Liver (tissue), 9 donors: Measurements from ENCODE around the gene SIRT7. TPM values are rescaled to one million over a fixed set of nuclear protein-coding genes. Genes with fewer than 3 reads are reported as not detected.

ENCODE experiments used
- DNase-seq: peaks from one replicate; pipeline ENCODE4 v3.0.0-alpha.2; 2017; ENCODE audit warnings: low spot score
- H3K27ac ChIP-seq, 2 donors: one replicate each; pipeline ENCODE4 v1.7.0; 2013; ENCODE audit warnings: inconsistent platforms in 2 of 2, low read length in 2 of 2, control low read depth in 1 of 2, low read depth in 1 of 2, mild to moderate bottlenecking in 1 of 2
- H3K27me3 ChIP-seq, 4 donors: one replicate each; pipeline versions ENCODE4 v1.6.1 to v1.7.0; 2013; ENCODE audit warnings: low read length in 3 of 4, inconsistent platforms in 1 of 4, mild to moderate bottlenecking in 1 of 4, moderate library complexity in 1 of 4; ENCODE audit not compliant: control insufficient read depth in 4 of 4, insufficient read depth in 4 of 4
- H3K36me3 ChIP-seq, 4 donors: one replicate each; pipeline versions ENCODE4 v1.6.1 to v1.7.0; 2013; ENCODE audit warnings: low read length in 3 of 4, mild to moderate bottlenecking in 3 of 4, low read depth in 1 of 4, moderate library complexity in 1 of 4; ENCODE audit not compliant: control insufficient read depth in 4 of 4, insufficient read depth in 3 of 4
- H3K4me1 ChIP-seq, 4 donors: one replicate each; pipeline versions ENCODE4 v1.6.1 to v1.7.0; 2013; ENCODE audit warnings: low read length in 3 of 4, mild to moderate bottlenecking in 3 of 4, moderate library complexity in 1 of 4; ENCODE audit not compliant: control insufficient read depth in 4 of 4, insufficient read depth in 4 of 4
- H3K4me3 ChIP-seq, 3 donors: one replicate each; pipeline versions ENCODE4 v1.6.1 to v1.7.0; 2013; ENCODE audit warnings: low read length in 3 of 3, control low read depth in 1 of 3, low read depth in 1 of 3, mild to moderate bottlenecking in 1 of 3
- H3K9ac ChIP-seq, 2 donors: one replicate each; pipeline ENCODE4 v1.7.0; 2013; ENCODE audit warnings: low read length in 2 of 2, mild to moderate bottlenecking in 2 of 2, moderate library complexity in 2 of 2, control low read depth in 1 of 2, low read depth in 1 of 2
- H3K9me3 ChIP-seq, 4 donors: one replicate each; pipeline versions ENCODE4 v1.6.1 to v1.7.0; 2013; ENCODE audit warnings: low read length in 3 of 4; ENCODE audit not compliant: control insufficient read depth in 4 of 4
- EGR1 ChIP-seq, 2 donors: IDR thresholded peaks; 2 replicates each; pipeline ENCODE4 v1.6.1; 2016 to 2018; ENCODE audit warnings: antibody characterized with exemption in 2 of 2, low read depth in 2 of 2
- FOXA1 ChIP-seq: IDR thresholded peaks from 2 replicates; pipeline ENCODE4 v1.6.1; 2016; ENCODE audit warnings: antibody characterized with exemption
- FOXA2 ChIP-seq: IDR thresholded peaks from 2 replicates; pipeline ENCODE4 v1.6.1; 2016; ENCODE audit warnings: antibody characterized with exemption
- GABPA ChIP-seq, 2 donors: IDR thresholded peaks in 1 of 2; conservative IDR thresholded peaks in 1 of 2; 2 replicates each; pipeline ENCODE4 v1.6.1; 2016; ENCODE audit warnings: antibody characterized with exemption in 2 of 2, mild to moderate bottlenecking in 1 of 2, moderate library complexity in 1 of 2
- HNF4A ChIP-seq, 2 donors: conservative IDR thresholded peaks; 2 replicates each; pipeline ENCODE4 v1.6.1; 2016; ENCODE audit warnings: antibody characterized with exemption in 2 of 2, mild to moderate bottlenecking in 2 of 2
- HNF4G ChIP-seq: IDR thresholded peaks from 2 replicates; pipeline ENCODE4 v1.6.1; 2016; ENCODE audit warnings: antibody characterized with exemption
- JUND ChIP-seq, 2 donors: IDR thresholded peaks; 2 replicates each; pipeline ENCODE4 v1.6.1; 2016; ENCODE audit warnings: antibody characterized with exemption in 2 of 2
- NR2F2 ChIP-seq: IDR thresholded peaks from 2 replicates; pipeline ENCODE4 v1.6.1; 2016; ENCODE audit warnings: antibody characterized with exemption
- RAD21 ChIP-seq, 2 donors: IDR thresholded peaks; 2 replicates each; pipeline ENCODE4 v1.6.1; 2016; ENCODE audit warnings: antibody characterized with exemption in 2 of 2, mild to moderate bottlenecking in 2 of 2
- RXRA ChIP-seq, 2 donors: IDR thresholded peaks; 2 replicates each; pipeline ENCODE4 v1.6.1; 2017 to 2018; ENCODE audit warnings: antibody characterized with exemption in 2 of 2, mild to moderate bottlenecking in 1 of 2
- SP1 ChIP-seq: IDR thresholded peaks from 2 replicates; pipeline ENCODE4 v1.6.1; 2018; ENCODE audit warnings: antibody characterized with exemption, mild to moderate bottlenecking
- TAF1 ChIP-seq: conservative IDR thresholded peaks from 2 replicates; pipeline ENCODE4 v1.6.1; 2016; ENCODE audit warnings: antibody characterized with exemption, mild to moderate bottlenecking
- YY1 ChIP-seq: IDR thresholded peaks from 2 replicates; pipeline ENCODE4 v1.6.1; 2016; ENCODE audit warnings: antibody characterized with exemption, mild to moderate bottlenecking
- WGBS: extraction: QIAGEN DNeasy Blood & Tissue Kit; methylation state at CpG from one replicate; pipeline ENCODE4 v1.1.7; 2013; 5-methylcytosine and 5-hydroxymethylcytosine counted together
- polyA plus RNA-seq, 2 donors: library from polyadenylated mRNA; stranded (reverse) in 1 of 2; unstranded in 1 of 2; fragments of 200-250 nt in 1 of 2; fragments of >200 nt in 1 of 2; fragmentation: Nextera tagmentation in 1 of 2; extraction: Ambion mirVana in 1 of 2; gene quantifications; one replicate each; pipeline versions ENCODE4 v1.2.1 to v1.2.3, GENCODE V29; 2013 to 2015
- total RNA-seq, 2 donors: library from RNA; depleted of rRNA; stranded (reverse); fragments of >200 nt; gene quantifications; one replicate each; pipeline ENCODE4 v1.2.3, GENCODE V29; 2014
- TF ChIP-seq, protein P1 (sequence below): fragments of 150-350 bp; IDR thresholded peaks from 2 replicates; pipeline ENCODE4 v1.5.1; 2017; ENCODE audit warnings: improper control_type of control experiment, low read depth, low read length; ENCODE audit not compliant: missing input control
- TF ChIP-seq, protein P2 (sequence below): IDR thresholded peaks from 2 replicates; pipeline ENCODE4 v1.6.1; 2016; ENCODE audit warnings: antibody characterized with exemption
- TF ChIP-seq, protein P3 (sequence below): IDR thresholded peaks from 2 replicates; pipeline ENCODE4 v1.6.1; 2016; ENCODE audit warnings: antibody characterized with exemption, mild to moderate bottlenecking
- TF ChIP-seq, protein P4 (sequence below): IDR thresholded peaks from 2 replicates; pipeline ENCODE4 v1.6.1; 2016; ENCODE audit warnings: antibody characterized with exemption
- TF ChIP-seq, protein P5 (sequence below): IDR thresholded peaks from 2 replicates; pipeline ENCODE4 v1.6.1; 2016; ENCODE audit warnings: antibody characterized with exemption
- donor health status: healthy.
- donor health status: healthy.
- donor health status: healthy.
- donor health status: healthy.
- donor health status: healthy.

SIRT7 gene
- total and polyA plus RNA-seq, 4 donors: 7.1 to 16.5 (median 11.5) TPM

DNA sequence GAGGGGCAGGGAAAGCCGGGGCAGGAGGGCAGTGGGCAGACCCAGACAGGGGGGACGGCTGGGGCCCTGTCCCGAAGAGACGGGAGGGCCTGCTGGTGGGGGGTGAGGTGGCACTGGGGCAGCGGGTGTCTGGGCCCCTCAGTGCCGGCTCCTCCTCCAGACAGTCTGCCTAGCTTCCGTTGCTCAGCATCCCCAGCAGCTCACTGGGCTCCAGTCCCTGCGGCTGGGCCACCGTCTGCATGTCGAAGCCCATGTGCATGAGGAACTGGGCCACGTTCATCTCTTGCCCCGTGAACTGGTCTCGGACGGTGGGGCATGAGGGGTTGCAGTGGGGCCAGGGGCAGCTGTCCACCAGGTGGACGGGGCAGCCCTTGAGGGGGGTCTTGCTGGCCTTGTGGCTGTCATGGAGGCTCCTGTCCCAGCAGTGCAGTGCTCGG, 34.8 kb upstream of the SIRT7 start:
- no peaks in the 10 kb centered on the region for H3K9me3 ChIP-seq
- no peak overlapping the region for H3K9ac ChIP-seq
- TF ChIP-seq RAD21 (IDR thresholded peaks at IDR 0.05) (no peak), EGR1 (IDR thresholded peaks at IDR 0.05; ENCODE audit: low read depth in 2 of 2) (no peak), FOXA2 (no peak), FOXA1 (no peak), YY1 (no peak), RXRA (IDR thresholded peaks at IDR 0.05) (no peak), SP1 (no peak), NR2F2 (no peak), HNF4A (conservative IDR thresholded peaks at IDR 0.05) (no peak), HNF4G (no peak), JUND (IDR thresholded peaks at IDR 0.05) (no peak), TAF1 (no peak), GABPA (IDR thresholded peaks at IDR 0.05 in 1 of 2, conservative IDR thresholded peaks at IDR 0.05 in 1 of 2) (no peak)
- TF ChIP-seq, protein P1, sequence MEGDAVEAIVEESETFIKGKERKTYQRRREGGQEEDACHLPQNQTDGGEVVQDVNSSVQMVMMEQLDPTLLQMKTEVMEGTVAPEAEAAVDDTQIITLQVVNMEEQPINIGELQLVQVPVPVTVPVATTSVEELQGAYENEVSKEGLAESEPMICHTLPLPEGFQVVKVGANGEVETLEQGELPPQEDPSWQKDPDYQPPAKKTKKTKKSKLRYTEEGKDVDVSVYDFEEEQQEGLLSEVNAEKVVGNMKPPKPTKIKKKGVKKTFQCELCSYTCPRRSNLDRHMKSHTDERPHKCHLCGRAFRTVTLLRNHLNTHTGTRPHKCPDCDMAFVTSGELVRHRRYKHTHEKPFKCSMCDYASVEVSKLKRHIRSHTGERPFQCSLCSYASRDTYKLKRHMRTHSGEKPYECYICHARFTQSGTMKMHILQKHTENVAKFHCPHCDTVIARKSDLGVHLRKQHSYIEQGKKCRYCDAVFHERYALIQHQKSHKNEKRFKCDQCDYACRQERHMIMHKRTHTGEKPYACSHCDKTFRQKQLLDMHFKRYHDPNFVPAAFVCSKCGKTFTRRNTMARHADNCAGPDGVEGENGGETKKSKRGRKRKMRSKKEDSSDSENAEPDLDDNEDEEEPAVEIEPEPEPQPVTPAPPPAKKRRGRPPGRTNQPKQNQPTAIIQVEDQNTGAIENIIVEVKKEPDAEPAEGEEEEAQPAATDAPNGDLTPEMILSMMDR: no peak
- TF ChIP-seq, protein P2, sequence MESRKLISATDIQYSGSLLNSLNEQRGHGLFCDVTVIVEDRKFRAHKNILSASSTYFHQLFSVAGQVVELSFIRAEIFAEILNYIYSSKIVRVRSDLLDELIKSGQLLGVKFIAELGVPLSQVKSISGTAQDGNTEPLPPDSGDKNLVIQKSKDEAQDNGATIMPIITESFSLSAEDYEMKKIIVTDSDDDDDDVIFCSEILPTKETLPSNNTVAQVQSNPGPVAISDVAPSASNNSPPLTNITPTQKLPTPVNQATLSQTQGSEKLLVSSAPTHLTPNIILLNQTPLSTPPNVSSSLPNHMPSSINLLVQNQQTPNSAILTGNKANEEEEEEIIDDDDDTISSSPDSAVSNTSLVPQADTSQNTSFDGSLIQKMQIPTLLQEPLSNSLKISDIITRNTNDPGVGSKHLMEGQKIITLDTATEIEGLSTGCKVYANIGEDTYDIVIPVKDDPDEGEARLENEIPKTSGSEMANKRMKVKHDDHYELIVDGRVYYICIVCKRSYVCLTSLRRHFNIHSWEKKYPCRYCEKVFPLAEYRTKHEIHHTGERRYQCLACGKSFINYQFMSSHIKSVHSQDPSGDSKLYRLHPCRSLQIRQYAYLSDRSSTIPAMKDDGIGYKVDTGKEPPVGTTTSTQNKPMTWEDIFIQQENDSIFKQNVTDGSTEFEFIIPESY: no peak
- TF ChIP-seq, protein P3, sequence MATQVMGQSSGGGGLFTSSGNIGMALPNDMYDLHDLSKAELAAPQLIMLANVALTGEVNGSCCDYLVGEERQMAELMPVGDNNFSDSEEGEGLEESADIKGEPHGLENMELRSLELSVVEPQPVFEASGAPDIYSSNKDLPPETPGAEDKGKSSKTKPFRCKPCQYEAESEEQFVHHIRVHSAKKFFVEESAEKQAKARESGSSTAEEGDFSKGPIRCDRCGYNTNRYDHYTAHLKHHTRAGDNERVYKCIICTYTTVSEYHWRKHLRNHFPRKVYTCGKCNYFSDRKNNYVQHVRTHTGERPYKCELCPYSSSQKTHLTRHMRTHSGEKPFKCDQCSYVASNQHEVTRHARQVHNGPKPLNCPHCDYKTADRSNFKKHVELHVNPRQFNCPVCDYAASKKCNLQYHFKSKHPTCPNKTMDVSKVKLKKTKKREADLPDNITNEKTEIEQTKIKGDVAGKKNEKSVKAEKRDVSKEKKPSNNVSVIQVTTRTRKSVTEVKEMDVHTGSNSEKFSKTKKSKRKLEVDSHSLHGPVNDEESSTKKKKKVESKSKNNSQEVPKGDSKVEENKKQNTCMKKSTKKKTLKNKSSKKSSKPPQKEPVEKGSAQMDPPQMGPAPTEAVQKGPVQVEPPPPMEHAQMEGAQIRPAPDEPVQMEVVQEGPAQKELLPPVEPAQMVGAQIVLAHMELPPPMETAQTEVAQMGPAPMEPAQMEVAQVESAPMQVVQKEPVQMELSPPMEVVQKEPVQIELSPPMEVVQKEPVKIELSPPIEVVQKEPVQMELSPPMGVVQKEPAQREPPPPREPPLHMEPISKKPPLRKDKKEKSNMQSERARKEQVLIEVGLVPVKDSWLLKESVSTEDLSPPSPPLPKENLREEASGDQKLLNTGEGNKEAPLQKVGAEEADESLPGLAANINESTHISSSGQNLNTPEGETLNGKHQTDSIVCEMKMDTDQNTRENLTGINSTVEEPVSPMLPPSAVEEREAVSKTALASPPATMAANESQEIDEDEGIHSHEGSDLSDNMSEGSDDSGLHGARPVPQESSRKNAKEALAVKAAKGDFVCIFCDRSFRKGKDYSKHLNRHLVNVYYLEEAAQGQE: no peak
- TF ChIP-seq, protein P4, sequence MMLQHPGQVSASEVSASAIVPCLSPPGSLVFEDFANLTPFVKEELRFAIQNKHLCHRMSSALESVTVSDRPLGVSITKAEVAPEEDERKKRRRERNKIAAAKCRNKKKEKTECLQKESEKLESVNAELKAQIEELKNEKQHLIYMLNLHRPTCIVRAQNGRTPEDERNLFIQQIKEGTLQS: no peak
- TF ChIP-seq, protein P5, sequence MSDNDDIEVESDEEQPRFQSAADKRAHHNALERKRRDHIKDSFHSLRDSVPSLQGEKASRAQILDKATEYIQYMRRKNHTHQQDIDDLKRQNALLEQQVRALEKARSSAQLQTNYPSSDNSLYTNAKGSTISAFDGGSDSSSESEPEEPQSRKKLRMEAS: no peak
- no peaks in the 10 kb centered on the region for H3K36me3 ChIP-seq
- H3K27ac ChIP-seq: no peak overlapping the region
- H3K4me3 ChIP-seq: no peak overlapping the region
- H3K27me3 ChIP-seq: no peaks in the 10 kb centered on the region
- no peak for DNase-seq
- 89% methylated on average over 16 of the region's 16 CpGs for WGBS
- H3K4me1 ChIP-seq: no peaks in the 10 kb centered on the region
